Measurements from ENCODE around the gene KCNQ5.

The KCNQ5 gene

GRCh38 chr6:73200735-73201134 is 578.9 kb downstream of the KCNQ5 start:
- H3K4me3 ChIP-seq (ENCODE audit: low read depth, low read length), result no peak overlapping the region
- TF ChIP-seq CTCF (IDR thresholded peaks at IDR 0.05; ENCODE audit: borderline replicate concordance, insufficient read depth, low read depth, low read length), result no peak

GRCh38 chr6:73203098-73203497 is 581.2 kb downstream of the KCNQ5 start:
- H3K4me3 ChIP-seq (ENCODE audit: low read depth, low read length), result no peak overlapping the region
- no peak for TF ChIP-seq CTCF (IDR thresholded peaks at IDR 0.05; ENCODE audit: borderline replicate concordance, insufficient read depth, low read depth, low read length)

- no peak overlapping the region for H3K4me3 ChIP-seq (ENCODE audit: low read depth, low read length)
- TF ChIP-seq CTCF (IDR thresholded peaks at IDR 0.05; ENCODE audit: borderline replicate concordance, insufficient read depth, low read depth, low read length), result no peak
Measured at GRCh38 chr6:73204252-73204651, 582.4 kb downstream of the KCNQ5 start.

GRCh38 chr6:73207221-73207837 is 585.5 kb downstream of the KCNQ5 start:
- TF ChIP-seq CTCF (IDR thresholded peaks at IDR 0.05; ENCODE audit: borderline replicate concordance, insufficient read depth, low read depth, low read length), result no peak
- H3K4me3 ChIP-seq (ENCODE audit: low read depth, low read length), result no peak overlapping the region

- TF ChIP-seq CTCF (IDR thresholded peaks at IDR 0.05; ENCODE audit: borderline replicate concordance, insufficient read depth, low read depth, low read length), result no peak
- H3K4me3 ChIP-seq (ENCODE audit: low read depth, low read length), result no peak overlapping the region
Measured at GRCh38 chr6:73209117-73209516, 587.3 kb downstream of the KCNQ5 start.

- no peak for TF ChIP-seq CTCF (IDR thresholded peaks at IDR 0.05; ENCODE audit: borderline replicate concordance, insufficient read depth, low read depth, low read length)
Measured at GRCh38 chr6:73216859-73217258, 595.0 kb downstream of the KCNQ5 start.

GRCh38 chr6:73225396-73225795 is 603.5 kb downstream of the KCNQ5 start, which contains the start of gene KHDC1L:
TSS of gene KHDC1L (minus strand) at chr6:73225496. CDS start at chr6:73225408, 88 bp downstream.
- no peak for TF ChIP-seq CTCF (IDR thresholded peaks at IDR 0.05; ENCODE audit: borderline replicate concordance, insufficient read depth, low read depth, low read length)
- no peak within 1 kb of the TSS for H3K4me3 ChIP-seq (ENCODE audit: low read depth, low read length)

More at GRCh38 chr6:73216859-73217258, 595.0 kb downstream of the KCNQ5 start:
- no peak overlapping the region for H3K4me3 ChIP-seq (ENCODE audit: low read depth, low read length)
